Activated B cell treated with CpG ODN at 0.5 μM for 24 hours (primary cell): Measurements from ENCODE around the gene SOAT1. TPM values are rescaled to one million over a fixed set of nuclear protein-coding genes. Genes with fewer than 3 reads are reported as not detected.
"Not testable (repeated sequence)": the region's sequence is repeated elsewhere in the genome, so short reads cannot be mapped to it uniquely, and the experiment has no call there.

ENCODE experiments used
- ATAC-seq: fragments of 200-7000 bp; cut with Tn5 transposase; one replicate; pipeline ENCODE4 v1.10.0; 2021; ENCODE audit warnings: low read depth, mild to moderate bottlenecking, moderate library complexity
- CTCF ChIA-PET: fragments of 350-600 bp; sonication (Branson Sonifier 250); formaldehyde crosslinking; loops from one replicate; lab custom pipeline; 2021; ENCODE audit warnings: antibody characterized with exemption; lab: Charles Lee
- POLR2A ChIA-PET: fragments of 350-600 bp; sonication (Branson Sonifier 250); formaldehyde crosslinking; loops from one replicate; lab custom pipeline; 2021; ENCODE audit warnings: antibody characterized with exemption; lab: Charles Lee
- DNase-seq: peaks from one replicate; pipeline ENCODE4 v3.0.0; 2022
- H3K27ac Mint-ChIP-seq: one replicate; pipeline ENCODE4 v1.8.0; 2020; ENCODE audit warnings: mixed read lengths
- H3K27me3 Mint-ChIP-seq: one replicate; pipeline ENCODE4 v1.8.0; 2021; ENCODE audit warnings: mixed read lengths
- H3K36me3 Mint-ChIP-seq: one replicate; pipeline ENCODE4 v1.8.0; 2021; ENCODE audit warnings: low read depth, mixed read lengths
- H3K4me1 Mint-ChIP-seq: one replicate; pipeline ENCODE4 v1.8.0; 2021; ENCODE audit warnings: mixed read lengths
- H3K4me3 Mint-ChIP-seq: one replicate; pipeline ENCODE4 v1.8.0; 2020; ENCODE audit warnings: mild to moderate bottlenecking, mixed read lengths
- H3K9me3 Mint-ChIP-seq: one replicate; pipeline ENCODE4 v1.8.0; 2020; ENCODE audit warnings: mixed read lengths
- intact Hi-C: fragments of 100-400 bp; cut with micrococcal nuclease; formaldehyde crosslinking; loops from one replicate; pipeline ENCODE4 v1.15.1; 2024
- total RNA-seq: library from RNA; stranded (reverse); gene quantifications from 2 replicates; pipeline ENCODE4 v1.2.3, GENCODE V29; 2022
- TF ChIP-seq, protein P1 (sequence below): fragments of 200-600 bp; IDR thresholded peaks from one replicate; pipeline ENCODE4 v1.8.0; 2022; ENCODE audit warnings: antibody characterized with exemption, mild to moderate bottlenecking

SOAT1 gene
- total RNA-seq, 1 donor from 2014 or later = 17.3 TPM

DNA sequence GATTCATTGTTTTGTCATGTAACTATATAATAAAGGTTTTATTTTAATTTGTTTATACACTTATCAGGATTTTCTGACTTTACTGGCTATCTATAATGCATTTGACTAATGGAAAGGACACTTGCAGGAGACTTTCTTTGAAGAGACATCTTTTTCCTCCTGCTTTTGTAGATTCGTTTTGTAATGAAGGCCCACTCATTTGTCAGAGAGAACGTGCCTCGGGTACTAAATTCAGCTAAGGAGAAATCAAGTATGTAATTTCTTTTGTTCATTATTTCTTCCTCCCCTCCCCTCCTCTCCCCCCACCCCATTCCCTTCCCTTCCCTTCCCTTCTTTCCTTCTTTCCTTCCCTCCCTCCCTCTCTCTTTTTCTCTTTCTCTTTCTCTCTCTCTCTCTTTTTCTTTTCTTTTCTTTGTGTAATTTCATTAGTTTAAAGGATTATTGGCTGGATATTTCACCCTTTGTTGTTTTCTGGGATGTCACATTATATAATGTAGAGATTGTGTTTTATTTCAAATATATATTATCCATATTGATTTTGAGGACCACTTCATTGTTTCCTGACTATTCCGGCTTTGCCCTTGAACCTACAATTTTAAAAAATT is 48.4 kb downstream of the SOAT1 start:
- Mint-ChIP-seq H3K4me1 (peaks cover 11% of the 10 kb centered on the region), H3K36me3 (peaks cover 59% of the 10 kb centered on the region), H3K27ac (no peak overlapping the region), H3K27me3 (no peaks in the 10 kb centered on the region), H3K4me3 (no peak overlapping the region), H3K9me3 (no peaks in the 10 kb centered on the region)
- DNase-seq (no peak), ATAC-seq (no peak)
- TF ChIP-seq, protein P1, sequence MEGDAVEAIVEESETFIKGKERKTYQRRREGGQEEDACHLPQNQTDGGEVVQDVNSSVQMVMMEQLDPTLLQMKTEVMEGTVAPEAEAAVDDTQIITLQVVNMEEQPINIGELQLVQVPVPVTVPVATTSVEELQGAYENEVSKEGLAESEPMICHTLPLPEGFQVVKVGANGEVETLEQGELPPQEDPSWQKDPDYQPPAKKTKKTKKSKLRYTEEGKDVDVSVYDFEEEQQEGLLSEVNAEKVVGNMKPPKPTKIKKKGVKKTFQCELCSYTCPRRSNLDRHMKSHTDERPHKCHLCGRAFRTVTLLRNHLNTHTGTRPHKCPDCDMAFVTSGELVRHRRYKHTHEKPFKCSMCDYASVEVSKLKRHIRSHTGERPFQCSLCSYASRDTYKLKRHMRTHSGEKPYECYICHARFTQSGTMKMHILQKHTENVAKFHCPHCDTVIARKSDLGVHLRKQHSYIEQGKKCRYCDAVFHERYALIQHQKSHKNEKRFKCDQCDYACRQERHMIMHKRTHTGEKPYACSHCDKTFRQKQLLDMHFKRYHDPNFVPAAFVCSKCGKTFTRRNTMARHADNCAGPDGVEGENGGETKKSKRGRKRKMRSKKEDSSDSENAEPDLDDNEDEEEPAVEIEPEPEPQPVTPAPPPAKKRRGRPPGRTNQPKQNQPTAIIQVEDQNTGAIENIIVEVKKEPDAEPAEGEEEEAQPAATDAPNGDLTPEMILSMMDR = no peak
- CTCF ChIA-PET = no interaction called here
- intact Hi-C loops = no loop called here
- POLR2A ChIA-PET = no interaction called here

DNA sequence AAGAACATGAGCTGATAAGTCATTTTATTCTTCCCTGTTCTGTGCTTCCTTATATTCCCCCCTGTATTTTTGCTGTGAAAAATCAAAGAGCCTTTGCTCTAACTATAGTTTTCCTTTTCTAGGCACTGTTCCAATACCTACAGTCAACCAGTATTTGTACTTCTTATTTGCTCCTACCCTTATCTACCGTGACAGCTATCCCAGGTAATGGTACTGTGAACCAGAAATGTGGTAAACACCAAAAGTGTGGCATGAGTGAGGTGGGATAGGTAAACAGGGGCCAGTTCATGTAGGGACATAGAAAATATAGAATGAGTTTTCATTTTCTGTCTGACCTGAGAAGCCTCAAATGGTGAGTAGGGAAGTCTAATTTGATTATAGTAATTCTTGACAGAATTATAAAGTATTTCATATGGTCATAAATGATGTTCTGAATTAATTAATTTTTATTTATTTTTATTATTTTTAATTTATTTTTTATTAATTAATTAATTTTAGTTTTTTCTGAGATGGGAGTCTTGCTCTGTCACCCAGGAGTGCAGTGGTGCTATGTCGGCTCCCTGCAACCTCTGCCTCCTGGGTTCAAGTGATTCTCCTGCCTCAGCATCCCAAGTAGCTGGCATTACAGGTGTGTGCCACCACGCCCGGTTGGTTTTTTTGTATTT is 49.3 kb downstream of the SOAT1 start:
- POLR2A ChIA-PET = no interaction called here
- Mint-ChIP-seq H3K36me3 (peaks cover 62% of the 10 kb centered on the region), H3K4me3 (no peak overlapping the region), H3K27me3 (no peaks in the 10 kb centered on the region), H3K27ac (no peak overlapping the region), H3K4me1 (peaks cover 11% of the 10 kb centered on the region), H3K9me3 (no peaks in the 10 kb centered on the region)
- ATAC-seq (no peak), DNase-seq (no peak)
- CTCF ChIA-PET = no interaction called here
- TF ChIP-seq, protein P1 = no peak
- intact Hi-C loops = no loop called here

DNA sequence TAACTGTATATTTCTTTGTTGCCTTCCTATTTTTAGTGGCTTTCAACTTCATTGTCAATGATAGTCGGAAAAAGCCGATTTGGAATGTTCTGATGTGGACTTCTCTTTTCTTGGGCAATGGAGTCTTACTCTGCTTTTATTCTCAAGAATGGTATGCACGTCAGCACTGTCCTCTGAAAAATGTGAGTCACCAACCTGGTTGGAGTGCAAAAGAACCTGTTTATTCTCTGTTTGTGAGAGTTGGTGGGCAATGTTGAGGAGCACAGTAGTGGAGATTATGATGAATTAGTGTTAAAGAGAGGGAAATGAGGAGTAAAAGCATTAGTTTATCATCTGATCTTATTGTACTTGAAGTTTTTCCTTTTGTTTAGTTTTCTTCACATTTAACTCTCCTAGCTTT is 57.7 kb downstream of the SOAT1 start:
- Mint-ChIP-seq H3K27ac (no peak overlapping the region), H3K9me3 (no peaks in the 10 kb centered on the region), H3K4me3 (no peak overlapping the region), H3K27me3 (no peaks in the 10 kb centered on the region), H3K36me3 (peaks cover 66% of the 10 kb centered on the region), H3K4me1 (no peaks in the 10 kb centered on the region)
- CTCF ChIA-PET = no interaction called here
- DNase-seq (no peak), ATAC-seq (no peak)
- TF ChIP-seq, protein P1 = no peak
- POLR2A ChIA-PET = no interaction called here
- intact Hi-C loops = no loop called here

DNA sequence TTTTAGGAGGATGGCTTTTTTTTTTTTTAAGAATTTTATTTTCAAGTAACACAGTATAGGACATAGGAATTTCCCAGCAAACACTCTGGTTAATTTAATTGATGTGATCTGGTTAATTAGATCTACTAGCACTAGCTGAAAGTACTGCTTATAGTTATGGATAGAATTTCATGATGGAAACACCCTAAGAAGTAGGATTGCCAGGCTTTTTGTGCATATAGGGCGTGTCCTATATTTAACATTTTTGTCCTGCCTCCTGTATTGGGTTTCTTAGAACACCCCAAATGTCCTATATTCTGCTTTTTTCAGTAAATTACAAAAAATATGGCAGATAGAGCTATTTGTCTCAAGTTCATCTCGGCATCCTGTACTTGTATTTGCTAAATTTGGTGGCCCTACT is 58.6 kb downstream of the SOAT1 start:
- ATAC-seq (no peak), DNase-seq (no peak)
- Mint-ChIP-seq H3K9me3 (no peaks in the 10 kb centered on the region), H3K27ac (no peak overlapping the region), H3K36me3 (peaks cover 61% of the 10 kb centered on the region), H3K4me1 (no peaks in the 10 kb centered on the region), H3K27me3 (no peaks in the 10 kb centered on the region), H3K4me3 (no peak overlapping the region)
- POLR2A ChIA-PET = no interaction called here
- TF ChIP-seq, protein P1 = no peak
- CTCF ChIA-PET = no interaction called here
- intact Hi-C loops = no loop called here

DNA sequence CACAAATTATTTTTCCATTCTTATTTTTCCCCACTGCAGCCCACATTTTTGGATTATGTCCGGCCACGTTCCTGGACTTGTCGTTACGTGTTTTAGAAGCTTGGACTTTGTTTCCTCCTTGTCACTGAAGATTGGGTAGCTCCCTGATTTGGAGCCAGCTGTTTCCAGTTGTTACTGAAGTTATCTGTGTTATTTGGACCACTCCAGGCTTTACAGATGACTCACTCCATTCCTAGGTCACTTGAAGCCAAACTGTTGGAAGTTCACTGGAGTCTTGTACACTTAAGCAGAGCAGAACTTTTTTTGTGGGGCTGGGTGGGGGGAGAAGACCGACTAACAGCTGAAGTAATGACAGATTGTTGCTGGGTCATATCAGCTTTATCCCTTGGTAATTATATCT is 59.9 kb downstream of the SOAT1 start:
- CTCF ChIA-PET = no interaction called here
- POLR2A ChIA-PET = no interaction called here
- Mint-ChIP-seq H3K27me3 (no peaks in the 10 kb centered on the region), H3K9me3 (no peaks in the 10 kb centered on the region), H3K27ac (no peak overlapping the region), H3K36me3 (peaks cover 50% of the 10 kb centered on the region), H3K4me3 (no peak overlapping the region), H3K4me1 (no peaks in the 10 kb centered on the region)
- intact Hi-C loops = no loop called here
- ATAC-seq (no peak), DNase-seq (no peak)
- TF ChIP-seq, protein P1 = no peak

DNA sequence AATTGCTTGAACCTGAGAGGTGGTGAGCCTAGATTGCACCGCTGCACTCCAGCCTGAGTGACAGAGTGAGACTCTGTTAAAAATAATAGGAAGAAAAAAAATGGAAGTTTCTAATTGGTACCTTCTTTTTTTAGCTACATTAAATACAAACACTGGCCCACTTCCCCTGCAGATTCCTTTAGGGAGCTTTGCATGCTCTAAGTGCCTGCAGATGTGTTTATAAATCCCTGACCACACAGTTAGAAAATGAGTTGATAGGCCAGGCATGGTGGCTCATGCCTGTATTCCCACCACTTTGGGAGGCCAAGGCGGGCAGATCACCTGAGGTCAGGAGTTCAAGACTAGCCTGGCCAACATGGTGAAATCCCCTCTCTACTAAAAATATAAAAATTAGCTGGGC is 68.0 kb downstream of the SOAT1 start:
- H3K36me3 Mint-ChIP-seq, DNase-seq, H3K27me3 Mint-ChIP-seq, H3K9me3 Mint-ChIP-seq, POLR2A ChIA-PET, H3K4me3 Mint-ChIP-seq, CTCF ChIA-PET, ATAC-seq, H3K27ac Mint-ChIP-seq: not testable (repeated sequence)
- peaks cover 11% of the 10 kb centered on the region for H3K4me1 Mint-ChIP-seq
- intact Hi-C loops = loop anchor here (10.0 kb wide), 3 partner anchors 587 to 1663 kb away; partner anchors contain the start of genes STX6 and XPR1
